Esophagus muscularis mucosa (tissue), 3 donors: ENCODE data around the gene HOXA9.

ENCODE experiments used
- CTCF ChIP-seq, 3 experiments: fragments of 200-600 bp in 2 of 3; fragments of 450-650 bp in 1 of 3; sonication (generic) in 2 of 3; IDR thresholded peaks; one replicate each; pipeline ENCODE4 v1.5.1; 2017 to 2019; ENCODE audit warnings: antibody characterized with exemption in 3 of 3, mild to moderate bottlenecking in 2 of 3, moderate library complexity in 1 of 3
- POLR2A ChIP-seq: fragments of 450-650 bp; IDR thresholded peaks from one replicate; pipeline ENCODE4 v1.6.1; 2017; ENCODE audit warnings: antibody characterized with exemption, moderate library complexity, mild to moderate bottlenecking, low read depth

- TF ChIP-seq CTCF (IDR thresholded peaks at IDR 0.05) (no peak), POLR2A (no peak)
These were observed 8.2 kb upstream of the HOXA9 start for GRCh38 chr7:27173511-27173955.
